HepG2 (cell line): Measurements from ENCODE around the gene MYADML2. TPM values are rescaled to one million over a fixed set of nuclear protein-coding genes. Genes with fewer than 3 reads are reported as not detected.

Experiments
- ATF1 ChIP-seq: IDR thresholded peaks from 2 replicates; pipeline ENCODE4 v1.6.1; 2016; ENCODE audit warnings: mild to moderate bottlenecking, control low read depth
- DNMT1 ChIP-seq: sonication (generic); formaldehyde crosslinking; IDR thresholded peaks from 2 replicates; pipeline ENCODE4 v1.5.1; 2020; ENCODE audit warnings: mild to moderate bottlenecking, missing genetic modification reagents
- GTF3A ChIP-seq: sonication (generic); formaldehyde crosslinking; conservative IDR thresholded peaks from 2 replicates; pipeline ENCODE4 v1.4.0; 2020; ENCODE audit warnings: mild to moderate bottlenecking, missing genetic modification reagents
- GZF1 ChIP-seq: sonication (generic); formaldehyde crosslinking; IDR thresholded peaks from 2 replicates; pipeline ENCODE4 v1.5.1; 2020; ENCODE audit warnings: mild to moderate bottlenecking, missing genetic modification reagents
- JUNB ChIP-seq: sonication (generic); formaldehyde crosslinking; IDR thresholded peaks from 2 replicates; pipeline ENCODE4 v1.8.0; 2022; ENCODE audit warnings: missing genetic modification reagents, mild to moderate bottlenecking, borderline replicate concordance
- KDM6A ChIP-seq: IDR thresholded peaks from 2 replicates; pipeline ENCODE4 v1.6.1; 2016; ENCODE audit warnings: low read depth
- NBN ChIP-seq: fragments of 450-650 bp; conservative IDR thresholded peaks from 2 replicates; pipeline ENCODE4 v1.6.1; 2017
- PCBP2 ChIP-seq: fragments of 200-400 bp; formaldehyde crosslinking; optimal IDR thresholded peaks from 2 replicates; pipeline ENCODE3; 2018; ENCODE audit warnings: low read length, low read depth; ENCODE audit not compliant: poor library complexity, severe bottlenecking
- POLR2A ChIP-seq, 2 experiments: IDR thresholded peaks; 2 replicates each; pipeline ENCODE4 v1.6.1; 2011; ENCODE audit warnings: low read depth in 2 of 2, low read length in 2 of 2, mild to moderate bottlenecking in 1 of 2, moderate library complexity in 1 of 2; ENCODE audit not compliant: insufficient read depth in 1 of 2
- SIX1 ChIP-seq: sonication (generic); formaldehyde crosslinking; IDR thresholded peaks from 2 replicates; pipeline ENCODE4 v1.4.0; 2020; ENCODE audit warnings: missing genetic modification reagents, borderline replicate concordance
- SOX5 ChIP-seq: IDR thresholded peaks from 2 replicates; pipeline ENCODE4 v1.6.1; 2016; ENCODE audit warnings: borderline replicate concordance
- STAT5B ChIP-seq: sonication (generic); formaldehyde crosslinking; IDR thresholded peaks from 2 replicates; pipeline ENCODE4 v1.4.0; 2020; ENCODE audit warnings: missing genetic modification reagents
- TBX2 ChIP-seq: sonication (generic); formaldehyde crosslinking; IDR thresholded peaks from 2 replicates; pipeline ENCODE4 v1.5.0; 2020; ENCODE audit warnings: missing genetic modification reagents, mild to moderate bottlenecking, borderline replicate concordance
- TMF1 ChIP-seq: sonication (generic); formaldehyde crosslinking; IDR thresholded peaks from 2 replicates; pipeline ENCODE4 v1.8.1; 2022; ENCODE audit warnings: low read depth, missing genetic modification reagents
- ZNF17 ChIP-seq: sonication (generic); formaldehyde crosslinking; IDR thresholded peaks from 2 replicates; pipeline ENCODE4 v1.5.0; 2020; ENCODE audit warnings: mild to moderate bottlenecking, missing genetic modification reagents
- ZNF44 ChIP-seq: sonication (generic); formaldehyde crosslinking; IDR thresholded peaks from 2 replicates; pipeline ENCODE4 v1.5.1; 2020; ENCODE audit warnings: mild to moderate bottlenecking, missing genetic modification reagents
- ZNF562 ChIP-seq: sonication (generic); formaldehyde crosslinking; IDR thresholded peaks from 2 replicates; pipeline ENCODE4 v1.8.0; 2022; ENCODE audit warnings: missing genetic modification reagents, borderline replicate concordance
- ZNF615 ChIP-seq: sonication (generic); formaldehyde crosslinking; IDR thresholded peaks from 2 replicates; pipeline ENCODE4 v1.5.0; 2020; ENCODE audit warnings: mild to moderate bottlenecking, missing genetic modification reagents, borderline replicate concordance
- polyA plus RNA-seq, 8 experiments: library from polyadenylated mRNA; depleted of rRNA in 3 of 8; stranded (reverse) in 7 of 8; unstranded in 1 of 8; fragments of >200 nt; fragmentation: Illumina TruSeq in 4 of 8; extraction: Trizol in 4 of 8; gene quantifications; 2 replicates each; pipeline versions ENCODE4 v1.2.1 to v1.2.3, GENCODE V29; 2011 to 2016; ENCODE audit warnings: low read depth in 4 of 8, missing spikeins in 1 of 8, mixed read lengths in 1 of 8; ENCODE audit not compliant: insufficient read depth in 1 of 8
- total RNA-seq, 5 experiments: library from RNA; depleted of rRNA; stranded (reverse); fragments of >200 nt; fragmentation: Illumina TruSeq; extraction: Trizol; gene quantifications; 2 replicates each; pipeline ENCODE4 v1.2.3, GENCODE V29; 2016; ENCODE audit warnings: low read depth in 1 of 5
- TF ChIP-seq, protein P1 (sequence below): sonication (generic); formaldehyde crosslinking; IDR thresholded peaks from 2 replicates; pipeline ENCODE4 v1.4.0; 2020; ENCODE audit warnings: missing genetic modification reagents
- TF ChIP-seq, protein P2 (sequence below): sonication (generic); formaldehyde crosslinking; IDR thresholded peaks from 2 replicates; pipeline ENCODE4 v1.8.1; 2023; ENCODE audit warnings: mild to moderate bottlenecking, missing genetic modification reagents, borderline replicate concordance
- TF ChIP-seq, protein P3 (sequence below): sonication (generic); formaldehyde crosslinking; conservative IDR thresholded peaks from 2 replicates; pipeline ENCODE4 v1.8.0; 2022; ENCODE audit warnings: low read depth, missing genetic modification reagents
- TF ChIP-seq, protein P4 (sequence below): sonication (generic); formaldehyde crosslinking; IDR thresholded peaks from 2 replicates; pipeline ENCODE4 v1.4.0; 2020; ENCODE audit warnings: mild to moderate bottlenecking, missing genetic modification reagents
- TF ChIP-seq, protein P5 (sequence below): sonication (generic); formaldehyde crosslinking; IDR thresholded peaks from 2 replicates; pipeline ENCODE4 v1.4.0; 2020; ENCODE audit warnings: missing genetic modification reagents, borderline replicate concordance

Gene MYADML2
- total and polyA plus RNA-seq, 2 of the 13 experiments (the other 11 are each of a cell fraction or from before 2014, with no cell fraction given), result not detected

DNA sequence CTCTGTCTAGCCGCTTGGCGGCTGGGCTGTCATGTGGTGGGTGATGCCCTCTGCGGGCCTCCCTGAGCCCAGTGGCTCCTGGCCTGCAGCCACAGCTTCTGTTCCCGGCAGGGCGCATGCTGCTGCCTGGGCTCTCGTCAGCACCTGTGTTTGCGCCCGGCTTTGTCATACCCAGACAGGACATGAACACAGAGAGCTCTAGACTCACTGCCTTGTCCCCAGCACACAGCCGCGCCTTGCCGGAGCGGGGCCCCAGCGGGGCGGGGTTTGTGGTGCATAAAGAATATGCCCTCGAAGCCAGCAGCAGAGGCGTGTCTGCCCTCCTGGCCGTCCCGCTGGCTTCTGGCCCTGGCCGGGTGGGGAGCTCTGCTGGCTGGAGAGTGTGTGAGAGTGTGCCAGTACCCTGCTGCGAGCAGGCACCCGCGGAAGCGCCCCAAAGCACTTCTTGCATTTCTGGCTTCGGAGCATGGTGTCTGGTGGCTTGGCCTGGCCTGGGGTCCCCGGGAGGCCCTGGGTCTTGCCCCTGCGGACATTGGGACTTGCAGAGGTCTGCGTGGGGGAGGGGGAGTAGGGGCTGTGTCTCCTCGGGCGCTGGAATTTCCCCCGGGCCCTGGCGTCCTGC is 44.8 kb upstream of the MYADML2 start (continued):
- TF ChIP-seq, protein P1, sequence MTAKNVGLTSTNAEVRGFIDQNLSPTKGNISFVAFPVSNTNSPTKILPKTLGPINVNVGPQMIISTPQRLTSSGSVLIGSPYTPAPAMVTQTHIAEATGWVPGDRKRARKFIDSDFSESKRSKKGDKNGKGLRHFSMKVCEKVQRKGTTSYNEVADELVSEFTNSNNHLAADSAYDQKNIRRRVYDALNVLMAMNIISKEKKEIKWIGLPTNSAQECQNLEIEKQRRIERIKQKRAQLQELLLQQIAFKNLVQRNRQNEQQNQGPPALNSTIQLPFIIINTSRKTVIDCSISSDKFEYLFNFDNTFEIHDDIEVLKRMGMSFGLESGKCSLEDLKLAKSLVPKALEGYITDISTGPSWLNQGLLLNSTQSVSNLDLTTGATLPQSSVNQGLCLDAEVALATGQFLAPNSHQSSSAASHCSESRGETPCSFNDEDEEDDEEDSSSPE (CRISPR knock-in tag), result peak; percentile 93
- TF ChIP-seq, protein P2, sequence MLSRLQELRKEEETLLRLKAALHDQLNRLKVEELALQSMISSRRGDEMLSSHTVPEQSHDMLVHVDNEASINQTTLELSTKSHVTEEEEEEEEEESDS (CRISPR knock-in tag), result peak; percentile 93
- 0 out of 2 replicates have a peak, but pooled peaks have one; percentile 6 for TF ChIP-seq KDM6A (CRISPR knock-in tag)
- no peak; the same call in 1 of the 2 replicates for TF ChIP-seq GTF3A (CRISPR knock-in tag)
- peak; percentile 78; the same call in 1 of the 2 replicates for TF ChIP-seq ZNF615 (CRISPR knock-in tag)
- TF ChIP-seq, protein P3, sequence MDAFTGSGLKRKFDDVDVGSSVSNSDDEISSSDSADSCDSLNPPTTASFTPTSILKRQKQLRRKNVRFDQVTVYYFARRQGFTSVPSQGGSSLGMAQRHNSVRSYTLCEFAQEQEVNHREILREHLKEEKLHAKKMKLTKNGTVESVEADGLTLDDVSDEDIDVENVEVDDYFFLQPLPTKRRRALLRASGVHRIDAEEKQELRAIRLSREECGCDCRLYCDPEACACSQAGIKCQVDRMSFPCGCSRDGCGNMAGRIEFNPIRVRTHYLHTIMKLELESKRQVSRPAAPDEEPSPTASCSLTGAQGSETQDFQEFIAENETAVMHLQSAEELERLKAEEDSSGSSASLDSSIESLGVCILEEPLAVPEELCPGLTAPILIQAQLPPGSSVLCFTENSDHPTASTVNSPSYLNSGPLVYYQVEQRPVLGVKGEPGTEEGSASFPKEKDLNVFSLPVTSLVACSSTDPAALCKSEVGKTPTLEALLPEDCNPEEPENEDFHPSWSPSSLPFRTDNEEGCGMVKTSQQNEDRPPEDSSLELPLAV, result no peak
- TF ChIP-seq ZNF17 (CRISPR knock-in tag), result no peak; the same call in 1 of the 2 replicates
- no peak for TF ChIP-seq JUNB (CRISPR knock-in tag)
- no peak; the same call in 1 of the 2 replicates for TF ChIP-seq STAT5B (CRISPR knock-in tag)
- peak; percentile 94 for TF ChIP-seq TMF1 (CRISPR knock-in tag)
- TF ChIP-seq, protein P4, sequence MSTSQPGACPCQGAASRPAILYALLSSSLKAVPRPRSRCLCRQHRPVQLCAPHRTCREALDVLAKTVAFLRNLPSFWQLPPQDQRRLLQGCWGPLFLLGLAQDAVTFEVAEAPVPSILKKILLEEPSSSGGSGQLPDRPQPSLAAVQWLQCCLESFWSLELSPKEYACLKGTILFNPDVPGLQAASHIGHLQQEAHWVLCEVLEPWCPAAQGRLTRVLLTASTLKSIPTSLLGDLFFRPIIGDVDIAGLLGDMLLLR, result peak; percentile 75
- TF ChIP-seq SOX5 (CRISPR knock-in tag), result peak; percentile 71
- TF ChIP-seq TBX2 (CRISPR knock-in tag), result no peak; the same call in 1 of the 2 replicates
- no peak for TF ChIP-seq ATF1 (CRISPR knock-in tag)
- TF ChIP-seq ZNF44 (CRISPR knock-in tag), result peak; percentile 44
- TF ChIP-seq NBN, result no peak
- TF ChIP-seq GZF1 (CRISPR knock-in tag), result no peak
- no peak for TF ChIP-seq SIX1 (CRISPR knock-in tag)
- TF ChIP-seq PCBP2, result no peak
- TF ChIP-seq POLR2A (IDR thresholded peaks at IDR 0.05; ENCODE audit: insufficient read depth in 1 of 2, low read depth in 2 of 2, low read length in 2 of 2), result peak in 1 of 2 experiments; percentile 92; a peak in 2 of 4 replicates
- TF ChIP-seq, protein P5, sequence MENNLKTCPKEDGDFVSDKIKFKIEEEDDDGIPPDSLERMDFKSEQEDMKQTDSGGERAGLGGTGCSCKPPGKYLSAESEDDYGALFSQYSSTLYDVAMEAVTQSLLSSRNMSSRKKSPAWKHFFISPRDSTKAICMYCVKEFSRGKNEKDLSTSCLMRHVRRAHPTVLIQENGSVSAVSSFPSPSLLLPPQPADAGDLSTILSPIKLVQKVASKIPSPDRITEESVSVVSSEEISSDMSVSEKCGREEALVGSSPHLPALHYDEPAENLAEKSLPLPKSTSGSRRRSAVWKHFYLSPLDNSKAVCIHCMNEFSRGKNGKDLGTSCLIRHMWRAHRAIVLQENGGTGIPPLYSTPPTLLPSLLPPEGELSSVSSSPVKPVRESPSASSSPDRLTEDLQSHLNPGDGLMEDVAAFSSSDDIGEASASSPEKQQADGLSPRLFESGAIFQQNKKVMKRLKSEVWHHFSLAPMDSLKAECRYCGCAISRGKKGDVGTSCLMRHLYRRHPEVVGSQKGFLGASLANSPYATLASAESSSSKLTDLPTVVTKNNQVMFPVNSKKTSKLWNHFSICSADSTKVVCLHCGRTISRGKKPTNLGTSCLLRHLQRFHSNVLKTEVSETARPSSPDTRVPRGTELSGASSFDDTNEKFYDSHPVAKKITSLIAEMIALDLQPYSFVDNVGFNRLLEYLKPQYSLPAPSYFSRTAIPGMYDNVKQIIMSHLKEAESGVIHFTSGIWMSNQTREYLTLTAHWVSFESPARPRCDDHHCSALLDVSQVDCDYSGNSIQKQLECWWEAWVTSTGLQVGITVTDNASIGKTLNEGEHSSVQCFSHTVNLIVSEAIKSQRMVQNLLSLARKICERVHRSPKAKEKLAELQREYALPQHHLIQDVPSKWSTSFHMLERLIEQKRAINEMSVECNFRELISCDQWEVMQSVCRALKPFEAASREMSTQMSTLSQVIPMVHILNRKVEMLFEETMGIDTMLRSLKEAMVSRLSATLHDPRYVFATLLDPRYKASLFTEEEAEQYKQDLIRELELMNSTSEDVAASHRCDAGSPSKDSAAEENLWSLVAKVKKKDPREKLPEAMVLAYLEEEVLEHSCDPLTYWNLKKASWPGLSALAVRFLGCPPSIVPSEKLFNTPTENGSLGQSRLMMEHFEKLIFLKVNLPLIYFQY (CRISPR knock-in tag), result peak; percentile 77
- TF ChIP-seq DNMT1, result peak; percentile 12; the same call in 1 of the 2 replicates
- no peak; the same call in 1 of the 2 replicates for TF ChIP-seq ZNF562 (CRISPR knock-in tag)
